Fibroblast of lung (primary cell): Measurements from ENCODE around the gene MSLN.

Experiments
- CTCF ChIP-seq, 2 donors: IDR thresholded peaks in 1 of 2; conservative IDR thresholded peaks in 1 of 2; 1 replicate in 1 of 2; 2 replicates in 1 of 2; pipeline ENCODE4 v1.5.1; 2011 to 2012; ENCODE audit warnings: low read length in 2 of 2, control low read depth in 1 of 2, inconsistent platforms in 1 of 2, low read depth in 1 of 2, mild to moderate bottlenecking in 1 of 2
- EZH2 ChIP-seq: IDR thresholded peaks from 2 replicates; pipeline ENCODE4 v1.5.1; 2012; ENCODE audit warnings: low read length, control low read depth, mild to moderate bottlenecking; ENCODE audit errors: missing control alignments

DNA sequence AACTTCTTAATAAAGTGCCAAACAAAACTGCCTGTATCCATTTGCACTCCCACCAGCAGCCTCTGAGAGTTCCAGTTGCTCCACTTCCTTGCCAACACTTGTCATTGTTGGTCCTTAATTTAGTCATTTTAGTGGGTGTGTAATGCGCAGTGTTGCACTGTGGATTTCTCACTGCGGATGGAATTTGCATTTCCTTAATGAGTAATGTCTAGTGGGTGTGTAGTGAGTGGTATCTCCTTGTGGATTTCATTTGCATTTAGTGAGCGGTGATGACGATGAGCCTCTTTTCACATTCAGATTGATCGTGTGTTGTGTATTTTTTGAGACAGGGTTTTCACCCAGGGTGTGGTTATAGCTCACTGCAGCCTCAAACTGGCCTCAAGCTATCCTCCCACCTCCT, 4.1 kb upstream of the MSLN start:
- TF ChIP-seq CTCF (conservative IDR thresholded peaks at IDR 0.05 in 1 of 2, IDR thresholded peaks at IDR 0.05 in 1 of 2; ENCODE audit: low read depth in 1 of 2, low read length in 2 of 2) (no peak), EZH2 (no peak)
